Activated CD8-positive, alpha-beta memory T cell treated with anti-CD3 and anti-CD28 coated beads for 24 hours (primary cell): ENCODE data around the gene CFAP53.
"Not testable (repeated sequence)": the region's sequence is repeated elsewhere in the genome, so short reads cannot be mapped to it uniquely, and the experiment has no call there.

Experiments used
- DNase-seq: peaks from one replicate; pipeline ENCODE4 v3.0.0-alpha.2; 2020

Gene CFAP53

GRCh38 chr18:50268022-50268747 is 1.9 kb upstream of the CFAP53 start:
- DNase-seq, result peak; percentile 90

- no peak for DNase-seq
Measured at GRCh38 chr18:50262977-50263376, 3.3 kb downstream of the CFAP53 start.

GRCh38 chr18:50250935-50251334 is 15.4 kb downstream of the CFAP53 start:
- DNase-seq, result no peak

- DNase-seq, result no peak
Measured at GRCh38 chr18:50249576-50249975, 16.7 kb downstream of the CFAP53 start.

- DNase-seq, result no peak
Measured at GRCh38 chr18:50247561-50247960, 18.7 kb downstream of the CFAP53 start.

- DNase-seq, result not testable (repeated sequence)
Measured at GRCh38 chr18:50241768-50242167, 24.5 kb downstream of the CFAP53 start.

- DNase-seq, result no peak
Measured at GRCh38 chr18:50240080-50240563, 26.2 kb downstream of the CFAP53 start.

- no peak for DNase-seq
Measured at GRCh38 chr18:50232419-50232818, 33.9 kb downstream of the CFAP53 start.

GRCh38 chr18:50231621-50232020 is 34.7 kb downstream of the CFAP53 start:
- DNase-seq, result no peak

- not testable (repeated sequence) for DNase-seq
Measured at GRCh38 chr18:50220249-50220648, 46.0 kb downstream of the CFAP53 start.

GRCh38 chr18:50218432-50219197 is 47.7 kb downstream of the CFAP53 start:
- DNase-seq, result peak; percentile 63

- no peak for DNase-seq
Measured at GRCh38 chr18:50209311-50209710, 57.0 kb downstream of the CFAP53 start.

- DNase-seq, result no peak
Measured at GRCh38 chr18:50207722-50208121, 58.6 kb downstream of the CFAP53 start.

- no peak for DNase-seq
Measured at GRCh38 chr18:50203801-50204604, 62.3 kb downstream of the CFAP53 start.

GRCh38 chr18:50201476-50202018 is 64.7 kb downstream of the CFAP53 start:
- no peak for DNase-seq

- no peak for DNase-seq
Measured at GRCh38 chr18:50199921-50200320, 66.4 kb downstream of the CFAP53 start.

GRCh38 chr18:50199346-50199855 is 66.9 kb downstream of the CFAP53 start:
- DNase-seq, result no peak

GRCh38 chr18:50196261-50196660 is 70.0 kb downstream of the CFAP53 start:
- no peak for DNase-seq

GRCh38 chr18:50195689-50196088 is 70.6 kb downstream of the CFAP53 start:
- DNase-seq, result no peak

- peak; percentile 70 for DNase-seq
Measured at GRCh38 chr18:50194631-50195532, 71.4 kb downstream of the CFAP53 start, which contains the start of gene MYO5B. Gene MYO5B, minus strand, starts transcription at chr18:50195147. Its CDS starts 354 bp downstream, at chr18:50194793.
